ENCODE data around the gene SPOCD1.
A peak's percentile ranks its signal among the peaks of the same experiment; 100 is the strongest.

SPOCD1 gene

DNA sequence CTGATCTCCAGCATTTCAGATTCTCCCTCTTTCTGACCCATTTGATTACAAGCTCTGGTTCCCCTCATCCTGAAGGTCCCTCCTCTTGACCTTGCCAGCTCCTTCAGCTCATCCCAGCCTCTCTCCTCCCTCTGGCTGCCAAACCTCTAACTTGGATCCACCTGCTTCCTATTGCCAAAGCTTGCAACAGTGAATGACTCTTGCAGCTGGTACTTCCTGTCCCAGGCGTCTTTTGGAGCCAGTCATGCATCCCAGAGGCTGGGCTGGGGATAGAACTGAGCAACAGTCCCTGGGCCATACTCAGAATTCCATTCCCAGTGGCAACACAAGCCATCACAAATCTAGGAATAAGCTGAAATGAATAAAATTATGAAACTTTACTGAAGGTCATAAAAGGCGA is 27.7 kb upstream of the SPOCD1 start (continued):
- TF ChIP-seq, protein P1, sequence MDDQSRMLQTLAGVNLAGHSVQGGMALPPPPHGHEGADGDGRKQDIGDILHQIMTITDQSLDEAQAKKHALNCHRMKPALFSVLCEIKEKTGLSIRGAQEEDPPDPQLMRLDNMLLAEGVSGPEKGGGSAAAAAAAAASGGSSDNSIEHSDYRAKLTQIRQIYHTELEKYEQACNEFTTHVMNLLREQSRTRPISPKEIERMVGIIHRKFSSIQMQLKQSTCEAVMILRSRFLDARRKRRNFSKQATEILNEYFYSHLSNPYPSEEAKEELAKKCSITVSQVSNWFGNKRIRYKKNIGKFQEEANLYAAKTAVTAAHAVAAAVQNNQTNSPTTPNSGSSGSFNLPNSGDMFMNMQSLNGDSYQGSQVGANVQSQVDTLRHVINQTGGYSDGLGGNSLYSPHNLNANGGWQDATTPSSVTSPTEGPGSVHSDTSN (CRISPR knock-in tag; IDR thresholded peaks at IDR 0.05): no peak
- TF ChIP-seq, protein P2, sequence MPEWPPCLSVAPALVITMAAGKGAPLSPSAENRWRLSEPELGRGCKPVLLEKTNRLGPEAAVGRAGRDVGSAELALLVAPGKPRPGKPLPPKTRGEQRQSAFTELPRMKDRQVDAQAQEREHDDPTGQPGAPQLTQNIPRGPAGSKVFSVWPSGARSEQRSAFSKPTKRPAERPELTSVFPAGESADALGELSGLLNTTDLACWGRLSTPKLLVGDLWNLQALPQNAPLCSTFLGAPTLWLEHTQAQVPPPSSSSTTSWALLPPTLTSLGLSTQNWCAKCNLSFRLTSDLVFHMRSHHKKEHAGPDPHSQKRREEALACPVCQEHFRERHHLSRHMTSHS (tag by site-specific recombination; IDR thresholded peaks at IDR 0.05): no peak

DNA sequence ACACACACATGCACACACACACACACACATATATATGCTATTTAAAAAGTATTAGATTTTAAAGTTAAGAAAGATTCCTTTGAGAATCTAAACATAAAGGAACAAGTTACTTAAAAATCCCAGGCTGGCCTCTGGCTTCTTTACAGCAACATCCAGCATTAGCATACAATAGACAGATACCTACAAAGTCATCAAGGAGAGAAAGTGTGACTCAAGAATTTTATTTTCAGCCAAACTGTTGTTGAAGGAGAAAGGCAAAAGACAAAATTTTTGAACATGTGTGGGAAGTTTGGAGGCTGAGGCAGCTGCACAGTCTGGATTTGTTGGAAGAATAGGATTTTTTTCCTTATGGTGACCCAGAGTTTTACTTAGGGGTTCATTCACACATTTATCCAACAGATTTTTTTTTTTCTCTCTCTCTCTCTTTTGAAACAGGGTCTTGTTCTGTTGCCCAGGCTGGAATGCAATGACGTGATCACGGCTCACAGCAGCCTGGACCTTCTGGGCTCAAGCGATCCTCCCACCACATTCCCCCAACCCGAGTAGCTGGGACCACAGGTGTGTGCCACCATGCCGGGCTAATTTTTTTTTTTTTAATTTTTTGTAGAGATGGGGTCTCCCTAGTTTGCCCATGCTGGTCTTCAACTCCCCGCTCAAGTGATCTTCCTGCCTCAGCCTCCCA is 24.0 kb upstream of the SPOCD1 start:
- TF ChIP-seq HOXD13 (CRISPR knock-in tag; IDR thresholded peaks at IDR 0.05; ENCODE audit: borderline replicate concordance): no peak
- TF ChIP-seq ZNF391 (tag by site-specific recombination; IDR thresholded peaks at IDR 0.05; ENCODE audit: borderline replicate concordance, low read depth): no peak
- TF ChIP-seq ZNF48 (tag by site-specific recombination; IDR thresholded peaks at IDR 0.05): no peak
- TF ChIP-seq, protein P3, sequence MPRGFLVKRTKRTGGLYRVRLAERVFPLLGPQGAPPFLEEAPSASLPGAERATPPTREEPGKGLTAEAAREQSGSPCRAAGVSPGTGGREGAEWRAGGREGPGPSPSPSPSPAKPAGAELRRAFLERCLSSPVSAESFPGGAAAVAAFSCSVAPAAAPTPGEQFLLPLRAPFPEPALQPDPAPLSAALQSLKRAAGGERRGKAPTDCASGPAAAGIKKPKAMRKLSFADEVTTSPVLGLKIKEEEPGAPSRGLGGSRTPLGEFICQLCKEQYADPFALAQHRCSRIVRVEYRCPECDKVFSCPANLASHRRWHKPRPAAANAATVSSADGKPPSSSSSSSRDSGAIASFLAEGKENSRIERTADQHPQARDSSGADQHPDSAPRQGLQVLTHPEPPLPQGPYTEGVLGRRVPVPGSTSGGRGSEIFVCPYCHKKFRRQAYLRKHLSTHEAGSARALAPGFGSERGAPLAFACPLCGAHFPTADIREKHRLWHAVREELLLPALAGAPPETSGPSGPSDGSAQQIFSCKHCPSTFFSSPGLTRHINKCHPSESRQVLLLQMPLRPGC (tag by site-specific recombination; IDR thresholded peaks at IDR 0.05): no peak
- no peak for TF ChIP-seq ZNF157 (tag by site-specific recombination; IDR thresholded peaks at IDR 0.05)
- TF ChIP-seq, protein P4, sequence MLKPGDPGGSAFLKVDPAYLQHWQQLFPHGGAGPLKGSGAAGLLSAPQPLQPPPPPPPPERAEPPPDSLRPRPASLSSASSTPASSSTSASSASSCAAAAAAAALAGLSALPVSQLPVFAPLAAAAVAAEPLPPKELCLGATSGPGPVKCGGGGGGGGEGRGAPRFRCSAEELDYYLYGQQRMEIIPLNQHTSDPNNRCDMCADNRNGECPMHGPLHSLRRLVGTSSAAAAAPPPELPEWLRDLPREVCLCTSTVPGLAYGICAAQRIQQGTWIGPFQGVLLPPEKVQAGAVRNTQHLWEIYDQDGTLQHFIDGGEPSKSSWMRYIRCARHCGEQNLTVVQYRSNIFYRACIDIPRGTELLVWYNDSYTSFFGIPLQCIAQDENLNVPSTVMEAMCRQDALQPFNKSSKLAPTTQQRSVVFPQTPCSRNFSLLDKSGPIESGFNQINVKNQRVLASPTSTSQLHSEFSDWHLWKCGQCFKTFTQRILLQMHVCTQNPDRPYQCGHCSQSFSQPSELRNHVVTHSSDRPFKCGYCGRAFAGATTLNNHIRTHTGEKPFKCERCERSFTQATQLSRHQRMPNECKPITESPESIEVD (tag by site-specific recombination; IDR thresholded peaks at IDR 0.05): no peak
- ChIA-PET CTCF (no interaction called here), POLR2A (no interaction called here)
- H3K9me3 ChIP-seq (ENCODE audit: control insufficient read depth, insufficient read depth, low read depth, low read length): no peaks in the 10 kb centered on the region
- no peak overlapping the region for H3K27ac ChIP-seq (ENCODE audit: extremely low read depth, low read depth, low read length)
- H3K4me1 ChIP-seq (ENCODE audit: control insufficient read depth, insufficient read depth, low read length): no peaks in the 10 kb centered on the region
- H3K36me3 ChIP-seq (ENCODE audit: control insufficient read depth in 2 of 2, insufficient read depth in 1 of 2, low read length in 2 of 2): no peaks in the 10 kb centered on the region
- no peak overlapping the region for H3K4me3 ChIP-seq (ENCODE audit: low read depth, low read length)

DNA sequence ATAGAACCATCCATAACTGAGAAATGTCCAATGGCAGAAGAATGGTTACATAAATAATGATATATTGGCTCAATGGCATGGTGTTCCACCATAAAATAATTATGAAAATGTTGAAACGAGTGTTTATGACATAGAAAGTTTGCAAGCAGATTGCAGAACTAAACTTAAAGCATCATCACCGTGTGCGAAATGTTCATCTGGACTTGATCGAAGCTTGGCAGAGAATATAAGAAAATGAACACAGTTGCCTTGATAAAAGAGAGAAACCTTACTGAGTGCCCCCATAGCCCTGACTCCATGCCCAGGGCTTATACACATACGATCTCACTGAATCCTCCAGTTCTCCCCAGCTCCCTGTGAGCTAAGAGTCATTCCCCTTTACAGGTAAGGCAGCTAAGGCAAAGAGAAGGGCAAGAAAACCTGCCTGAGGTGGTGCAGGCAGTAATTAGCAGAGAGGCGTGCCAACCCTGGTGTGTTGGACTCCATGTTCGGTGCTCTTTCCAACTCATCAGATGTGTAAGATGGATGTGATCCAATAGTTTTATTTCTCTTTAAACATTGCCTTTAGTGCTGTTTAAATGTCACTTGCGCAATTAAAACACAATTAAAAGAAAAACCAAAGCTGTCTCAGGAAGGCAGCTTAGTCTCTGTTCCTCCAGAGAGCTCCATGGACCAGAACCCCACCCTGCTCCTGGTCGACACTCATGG is 21.8 kb upstream of the SPOCD1 start:
- POLR2A ChIA-PET: no interaction called here
- no peaks in the 10 kb centered on the region for H3K4me1 ChIP-seq (ENCODE audit: control insufficient read depth, insufficient read depth, low read length)
- no peak overlapping the region for H3K4me3 ChIP-seq (ENCODE audit: low read depth, low read length)
- no peak overlapping the region for H3K27ac ChIP-seq (ENCODE audit: extremely low read depth, low read depth, low read length)
- H3K36me3 ChIP-seq (ENCODE audit: control insufficient read depth in 2 of 2, insufficient read depth in 1 of 2, low read length in 2 of 2): no peaks in the 10 kb centered on the region
- TF ChIP-seq ZNF223 (tag by site-specific recombination; IDR thresholded peaks at IDR 0.05) (0 out of 2 replicates have a peak, but pooled peaks have one; percentile 47), ZNF423 (tag by site-specific recombination; IDR thresholded peaks at IDR 0.05) (no peak), ZNF112 (tag by site-specific recombination; IDR thresholded peaks at IDR 0.05) (no peak)
- no peaks in the 10 kb centered on the region for H3K9me3 ChIP-seq (ENCODE audit: control insufficient read depth, insufficient read depth, low read depth, low read length)
- CTCF ChIA-PET: interaction anchor here (0.6 to 3.0 kb wide), 5 partner anchors 8 to 126 kb away, joined by 3 to 9 read pairs (median 4); no protein-coding TSS in a partner anchor

DNA sequence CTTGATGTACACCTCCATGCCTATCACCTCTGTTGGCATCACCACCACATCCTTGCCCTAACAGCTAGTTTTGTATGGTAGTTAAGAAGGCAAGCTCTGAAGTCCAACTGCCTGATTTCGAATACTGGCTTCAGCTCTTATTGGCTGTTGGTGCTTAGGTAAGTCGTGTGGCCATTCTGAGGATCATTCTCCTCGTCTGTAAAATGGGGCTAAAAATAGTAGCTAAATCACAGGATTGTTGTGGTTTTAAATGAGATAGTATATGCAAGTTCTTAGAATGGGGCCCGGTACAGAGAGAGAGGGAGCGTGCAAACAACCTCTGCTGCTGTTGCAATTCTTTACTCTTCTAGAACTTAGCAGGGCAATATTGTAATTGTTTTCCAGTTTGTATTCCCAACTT is 20.8 kb upstream of the SPOCD1 start:
- no peaks in the 10 kb centered on the region for H3K4me1 ChIP-seq (ENCODE audit: control insufficient read depth, insufficient read depth, low read length)
- TF ChIP-seq ZNF274 (IDR thresholded peaks at IDR 0.05; ENCODE audit: low read length) (no peak), ZNF274 (tag by site-specific recombination; IDR thresholded peaks at IDR 0.05; ENCODE audit: borderline replicate concordance) (no peak), ZNF701 (tag by site-specific recombination; IDR thresholded peaks at IDR 0.05) (no peak), ZNF175 (tag by site-specific recombination; IDR thresholded peaks at IDR 0.05) (no peak), ZNF664 (tag by site-specific recombination; IDR thresholded peaks at IDR 0.05) (peak; percentile 65; the same call in 1 of the 2 replicates), ZNF510 (tag by site-specific recombination; IDR thresholded peaks at IDR 0.05; ENCODE audit: insufficient replicate concordance) (no peak)
- TF ChIP-seq, protein P5, sequence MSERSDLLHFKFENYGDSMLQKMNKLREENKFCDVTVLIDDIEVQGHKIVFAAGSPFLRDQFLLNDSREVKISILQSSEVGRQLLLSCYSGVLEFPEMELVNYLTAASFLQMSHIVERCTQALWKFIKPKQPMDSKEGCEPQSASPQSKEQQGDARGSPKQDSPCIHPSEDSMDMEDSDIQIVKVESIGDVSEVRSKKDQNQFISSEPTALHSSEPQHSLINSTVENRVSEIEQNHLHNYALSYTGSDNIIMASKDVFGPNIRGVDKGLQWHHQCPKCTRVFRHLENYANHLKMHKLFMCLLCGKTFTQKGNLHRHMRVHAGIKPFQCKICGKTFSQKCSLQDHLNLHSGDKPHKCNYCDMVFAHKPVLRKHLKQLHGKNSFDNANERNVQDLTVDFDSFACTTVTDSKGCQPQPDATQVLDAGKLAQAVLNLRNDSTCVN (tag by site-specific recombination; optimal IDR thresholded peaks at IDR 0.05): no peak
- no peaks in the 10 kb centered on the region for H3K9me3 ChIP-seq (ENCODE audit: control insufficient read depth, insufficient read depth, low read depth, low read length)
- ChIA-PET POLR2A (no interaction called here), CTCF (interaction anchor here (0.6 to 3.0 kb wide), 2 partner anchors 127 to 421 kb away, joined by 3 to 9 read pairs; no protein-coding TSS in a partner anchor)
- H3K36me3 ChIP-seq (ENCODE audit: control insufficient read depth in 2 of 2, insufficient read depth in 1 of 2, low read length in 2 of 2): no peaks in the 10 kb centered on the region
- H3K27ac ChIP-seq (ENCODE audit: extremely low read depth, low read depth, low read length): no peak overlapping the region
- no peak overlapping the region for H3K4me3 ChIP-seq (ENCODE audit: low read depth, low read length)

Data from HEK293 (cell line).